Muscle of arm (tissue), 14 donors: ENCODE results near the gene MED14. TPM values are rescaled to one million over a fixed set of nuclear protein-coding genes. Genes with fewer than 3 reads are reported as not detected.
"Not testable (repeated sequence)": the region's sequence is repeated elsewhere in the genome, so short reads cannot be mapped to it uniquely, and the experiment has no call there.

Experiments used
- DNase-seq: peaks from one replicate; pipeline ENCODE4 v3.0.0-alpha.2; 2013
- long read RNA-seq, 11 donors: transcript quantifications; one replicate each; lab custom pipeline, GENCODE V29; 2026
- polyA plus RNA-seq, 12 donors: library from polyadenylated mRNA; unstranded; fragments of 120-200 nt; gene quantifications; one replicate each; pipeline ENCODE4 v1.2.1, GENCODE V29; 2013; ENCODE audit not compliant: insufficient read length in 12 of 12

MED14 gene
- polyA plus RNA-seq = 10 to 100 TPM in 11 of 12 donors, not detected in 1; 23.0 to 64.7 (median 38.1) TPM
- long read RNA-seq, donor 1, partial matches to known transcripts = 9 of 10 reads
- long read RNA-seq, donor 1, other reads (novel, unspliced or antisense) = 0 of 10 reads
- long read RNA-seq, donor 2, full-length matches to known transcripts = 1 of 1 reads
- long read RNA-seq, donor 2, partial matches to known transcripts = 0 of 1 reads
- long read RNA-seq, donor 2, other reads (novel, unspliced or antisense) = 0 of 1 reads
- long read RNA-seq, donor 3, partial matches to known transcripts = 0 of 5 reads
- long read RNA-seq, donor 3, other reads (novel, unspliced or antisense) = 5 of 5 reads
- long read RNA-seq, donor 4 = 0 reads
- long read RNA-seq, donor 5, partial matches to known transcripts = 0 of 1 reads
- long read RNA-seq, donor 5, other reads (novel, unspliced or antisense) = 0 of 1 reads
- long read RNA-seq, donor 6, full-length matches to known transcripts = 1 of 1 reads
- long read RNA-seq, donor 6, partial matches to known transcripts = 0 of 1 reads
- long read RNA-seq, donor 6, other reads (novel, unspliced or antisense) = 0 of 1 reads
- long read RNA-seq, donor 7, partial matches to known transcripts = 0 of 1 reads
- long read RNA-seq, donor 7, other reads (novel, unspliced or antisense) = 0 of 1 reads
- long read RNA-seq, donor 8, full-length matches to known transcripts = 1 of 1 reads
- long read RNA-seq, donor 8, partial matches to known transcripts = 0 of 1 reads
- long read RNA-seq, donor 8, other reads (novel, unspliced or antisense) = 0 of 1 reads
- long read RNA-seq, donor 9, partial matches to known transcripts = 5 of 5 reads
- long read RNA-seq, donor 9, other reads (novel, unspliced or antisense) = 0 of 5 reads
- long read RNA-seq, donor 10 = 0 reads
- long read RNA-seq, donor 11, full-length matches to known transcripts = 1 of 1 reads
- long read RNA-seq, donor 11, partial matches to known transcripts = 0 of 1 reads
- long read RNA-seq, donor 11, other reads (novel, unspliced or antisense) = 0 of 1 reads

DNA sequence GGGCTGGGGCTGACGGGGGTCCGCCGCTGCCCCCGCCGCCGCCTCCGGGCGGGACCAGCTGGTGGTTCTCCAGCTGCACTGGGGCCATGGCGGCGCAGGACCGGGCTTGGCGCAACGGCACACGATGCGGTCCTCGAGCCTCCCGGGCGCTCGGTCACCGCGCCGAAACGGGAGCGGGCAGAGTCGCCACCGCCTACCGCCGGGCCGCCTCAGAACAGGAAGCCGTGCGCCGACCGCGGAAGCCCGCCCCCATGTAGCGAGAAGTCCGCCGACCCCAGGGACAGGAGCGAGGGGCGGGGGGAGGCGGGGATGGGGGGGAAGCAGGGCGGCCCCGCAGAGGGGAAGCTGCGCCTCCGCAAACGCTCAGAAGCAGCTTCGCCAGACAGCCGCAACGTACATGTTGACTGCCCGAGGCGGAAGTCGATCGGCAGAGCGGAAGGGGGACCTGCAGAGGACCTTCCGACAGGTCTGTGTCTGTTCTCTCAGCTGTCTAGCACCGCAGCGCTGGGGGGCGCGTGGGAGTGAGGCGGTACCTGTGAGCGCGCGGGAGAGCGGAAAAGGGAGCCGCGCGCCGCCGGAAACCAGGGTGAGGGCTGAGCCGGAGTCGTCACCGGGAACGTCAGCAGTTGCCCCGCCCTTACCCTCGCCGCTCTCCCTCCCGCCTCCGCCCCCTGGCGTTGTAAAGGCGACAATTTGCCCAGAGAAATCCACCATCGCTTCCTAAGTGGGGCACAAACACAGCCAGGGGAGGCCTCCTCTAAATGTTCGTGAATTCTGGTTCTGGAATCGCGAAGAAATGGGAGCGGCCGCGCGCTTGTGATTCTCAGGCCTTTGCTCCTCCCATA is at the start of gene MED14:
TSS of gene MED14 (minus strand) at position 218 of the 845 bp plus-strand sequence. CDS start at position 88, 130 bp downstream.
- peak; percentile 91 for DNase-seq

DNA sequence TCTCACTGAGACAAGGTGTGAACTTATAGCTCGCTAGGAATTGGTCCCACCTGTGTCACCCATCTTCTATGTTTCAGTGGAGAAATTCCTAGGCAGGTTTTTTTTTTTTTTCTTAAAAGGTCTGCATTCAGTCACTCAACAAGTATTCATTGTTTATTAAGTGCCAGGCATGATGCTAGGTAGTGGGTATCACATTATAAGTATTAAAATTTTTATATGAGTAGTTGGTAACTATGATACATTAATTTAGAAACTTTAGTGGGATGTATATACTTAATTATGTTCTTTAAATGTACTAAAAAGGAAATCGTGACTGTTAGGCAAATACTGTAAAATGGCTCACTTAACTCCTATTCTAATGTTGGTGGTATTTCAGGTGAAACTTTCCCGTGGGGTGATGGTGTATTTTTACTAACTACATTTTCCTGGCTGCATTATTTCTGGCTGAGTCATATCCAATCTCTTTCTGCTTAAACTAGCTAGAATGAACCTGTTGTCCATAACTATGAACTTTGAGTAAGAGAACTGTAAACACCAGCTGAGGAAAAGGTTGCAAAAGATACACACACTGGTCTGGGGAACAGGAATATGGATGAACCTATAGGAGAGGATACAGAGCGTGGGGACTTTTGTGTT is 49.3 kb upstream of the MED14 start:
- no peak for DNase-seq

DNA sequence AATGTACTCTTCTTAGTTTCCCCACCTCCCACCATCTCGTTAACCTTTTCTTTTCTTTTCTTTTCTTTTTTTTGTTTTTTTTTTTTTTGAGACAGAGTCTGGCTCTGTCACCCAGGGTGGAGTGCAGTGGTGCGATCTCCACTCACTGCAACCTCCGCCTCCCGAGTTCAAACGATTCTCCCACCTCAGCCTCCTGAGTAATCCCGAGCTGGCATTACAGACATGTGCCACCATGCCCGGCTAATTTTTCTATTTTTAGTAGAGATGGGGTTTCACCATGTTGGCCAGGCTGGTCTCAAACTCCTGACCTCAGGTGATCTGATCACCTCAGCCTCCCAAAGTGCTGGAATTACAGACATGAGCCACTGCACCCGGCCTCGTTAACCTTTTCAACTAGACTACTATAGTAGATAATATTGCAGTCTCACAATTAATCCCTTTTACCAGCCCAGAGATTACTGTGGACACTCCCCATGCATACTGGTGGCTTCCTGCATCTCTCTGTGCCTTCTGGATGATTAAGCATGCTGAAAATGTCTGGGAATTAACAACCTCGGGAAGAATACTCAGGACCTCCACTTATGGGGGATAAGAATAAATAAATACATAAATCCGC is 47.4 kb upstream of the MED14 start:
- not testable (repeated sequence) for DNase-seq

DNA sequence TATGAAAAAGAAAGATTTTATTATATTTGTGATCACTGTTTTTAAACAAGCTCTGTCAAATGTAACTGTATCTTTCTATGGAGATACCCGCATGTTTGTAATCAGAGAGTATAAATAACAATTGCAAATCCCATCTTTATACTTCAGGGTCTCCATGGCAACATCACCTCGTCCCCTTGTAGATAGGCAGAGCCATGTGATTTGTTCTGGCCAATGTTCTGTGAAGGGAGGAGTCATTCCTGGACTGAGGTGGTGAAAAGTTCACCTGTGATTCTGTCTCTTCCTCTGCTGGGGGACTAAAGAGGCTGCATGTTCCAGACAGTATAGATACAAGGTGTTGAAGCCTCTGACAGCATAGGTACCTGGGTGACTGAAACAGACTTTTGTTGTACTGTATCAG is 45.6 kb upstream of the MED14 start:
- DNase-seq = no peak

DNA sequence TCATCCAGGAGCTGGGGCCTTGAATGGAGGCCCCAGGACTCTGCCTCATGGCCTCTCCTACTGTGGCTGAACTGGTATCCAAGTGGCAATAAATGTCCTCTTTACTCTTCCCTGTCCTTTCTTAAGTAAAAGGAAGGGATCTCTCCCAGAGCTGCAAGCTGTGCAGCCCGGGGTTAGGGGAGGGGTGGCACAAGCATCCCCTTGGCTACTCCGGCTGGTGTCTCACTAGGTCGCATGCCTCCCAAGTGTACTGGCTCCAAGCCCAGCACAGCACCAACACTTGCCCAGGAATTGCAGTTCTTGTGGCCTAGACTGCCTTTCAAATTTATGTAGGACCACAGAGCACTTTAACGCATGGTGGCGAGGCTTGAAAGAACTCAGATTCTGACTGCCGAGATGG is 44.7 kb upstream of the MED14 start:
- DNase-seq = no peak

DNA sequence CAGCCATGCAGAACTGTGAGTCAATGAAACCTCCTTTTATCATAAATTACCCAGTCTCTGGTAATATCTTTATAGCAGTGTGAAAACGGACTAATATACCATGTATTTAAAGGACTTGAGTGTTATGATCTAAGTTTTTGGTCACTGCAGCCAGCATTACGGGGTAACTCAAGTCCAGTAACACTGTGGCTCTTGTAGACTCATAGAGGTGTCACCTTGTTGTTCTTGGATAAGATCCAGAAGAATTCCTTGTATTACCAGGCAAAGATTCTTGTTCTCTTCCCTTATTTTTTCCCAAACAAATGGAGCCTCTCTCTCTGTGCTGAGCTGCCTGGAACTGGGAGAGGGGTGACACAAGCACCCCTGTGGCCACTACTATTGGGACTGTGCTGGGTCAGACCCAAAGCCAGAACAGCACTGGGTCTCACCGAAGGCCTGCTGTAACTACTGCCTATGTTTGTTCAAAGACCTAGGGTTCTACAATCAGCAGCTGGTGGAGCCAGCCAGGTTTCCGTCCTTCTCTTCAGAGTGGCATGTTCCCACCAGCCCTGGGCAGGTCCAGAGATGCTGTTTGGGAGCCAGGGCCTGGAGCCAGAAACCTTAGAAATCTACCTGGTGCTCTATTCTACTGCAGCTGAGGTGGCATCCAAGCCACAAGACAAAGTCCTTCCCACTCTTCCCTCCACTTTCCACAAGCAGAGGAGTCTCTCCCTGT is 43.7 kb upstream of the MED14 start:
- no peak for DNase-seq

DNA sequence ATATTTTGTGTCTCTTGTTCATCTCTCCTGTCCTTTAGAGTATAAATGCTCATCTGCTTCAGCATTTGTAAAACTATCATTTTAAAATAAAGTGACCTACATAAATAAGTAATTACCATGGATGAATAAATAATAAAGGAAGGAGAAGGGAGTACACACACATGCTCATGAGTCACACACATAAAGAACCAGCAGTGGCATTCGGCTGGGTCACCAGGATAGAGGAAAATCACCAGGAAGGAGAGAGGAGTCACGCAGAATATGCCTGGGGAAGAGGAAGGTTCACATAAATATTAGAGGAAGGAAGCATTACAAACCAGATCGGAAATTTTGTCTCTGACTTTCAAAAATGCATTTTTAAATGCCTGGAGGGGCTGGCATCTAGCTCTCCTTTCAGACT is 38.5 kb upstream of the MED14 start:
- no peak for DNase-seq

DNA sequence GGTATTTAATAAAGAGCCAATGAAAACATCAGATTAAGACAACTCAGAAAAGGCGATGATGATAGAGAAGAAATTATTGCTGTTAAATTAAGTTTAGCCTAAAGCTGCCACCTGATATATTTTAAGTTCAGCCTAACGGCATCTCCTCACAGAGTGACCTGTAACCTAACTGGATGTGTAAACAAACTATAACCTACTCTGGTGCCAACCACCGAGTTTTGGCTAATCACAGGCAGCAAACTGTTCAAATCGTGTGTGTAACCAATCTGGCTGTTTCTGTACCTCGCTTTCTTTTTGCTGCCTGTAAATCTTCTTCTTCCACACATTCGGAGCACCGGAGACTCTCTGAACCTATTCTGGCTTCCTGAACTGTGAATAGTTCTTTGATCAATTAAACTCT is 37.8 kb upstream of the MED14 start:
- DNase-seq = no peak

DNA sequence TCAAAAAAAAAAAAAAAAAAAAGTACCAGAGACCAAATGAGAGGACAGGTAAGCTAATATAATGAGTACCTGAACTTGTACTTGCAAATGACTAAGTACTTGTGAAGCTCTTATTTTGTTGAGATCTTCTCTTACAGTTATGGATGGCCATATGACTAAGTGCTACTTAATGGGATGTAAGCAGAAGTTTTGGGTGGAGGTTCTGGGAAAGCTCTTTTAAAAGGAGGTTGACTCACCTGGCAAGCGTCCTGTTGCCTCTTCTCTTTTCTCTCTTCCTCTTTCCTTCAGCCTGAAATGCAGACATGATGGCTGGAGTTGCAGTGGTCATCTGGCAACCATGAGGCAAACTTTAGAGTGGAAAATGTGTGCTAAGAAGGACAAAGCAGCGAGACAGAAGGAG is 36.9 kb upstream of the MED14 start:
- no peak for DNase-seq

DNA sequence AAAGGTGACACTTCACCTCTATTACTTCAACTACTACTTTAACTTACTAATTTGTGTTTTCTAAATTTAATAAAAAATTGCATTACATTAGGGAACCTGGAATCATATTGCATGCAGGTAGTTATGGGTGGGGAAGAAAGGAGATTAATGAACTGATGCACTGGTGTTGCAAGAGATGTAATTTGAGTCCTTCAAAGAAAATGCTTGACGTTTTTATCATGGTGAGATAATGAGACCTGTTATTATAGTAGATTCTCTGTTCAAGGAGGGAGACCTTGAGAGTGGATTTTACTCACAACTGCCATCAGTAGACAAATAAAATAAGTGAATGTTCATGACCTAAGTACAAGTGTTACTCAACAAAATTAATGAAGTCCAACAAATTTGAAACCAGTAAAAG is 26.4 kb upstream of the MED14 start:
- DNase-seq = no peak

DNA sequence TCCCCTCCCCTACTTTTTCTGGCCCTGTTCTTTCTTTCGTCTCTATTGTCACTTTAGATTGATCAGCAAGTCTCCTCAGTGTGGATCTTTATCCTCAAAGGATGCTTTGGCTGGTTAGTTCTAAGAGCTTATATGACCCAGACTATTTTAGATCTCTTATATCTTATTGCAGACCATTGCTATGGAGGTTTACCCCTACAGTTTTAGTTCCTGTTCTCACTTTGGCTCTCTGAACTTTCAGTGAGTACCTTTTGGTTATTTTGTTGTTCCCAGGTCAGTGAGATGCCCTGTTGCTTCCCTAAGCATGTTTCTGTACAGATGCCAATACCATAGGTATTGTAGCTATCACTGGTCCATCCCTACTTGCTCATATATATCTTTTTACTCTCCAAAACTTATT is 24.0 kb upstream of the MED14 start:
- no peak for DNase-seq

DNA sequence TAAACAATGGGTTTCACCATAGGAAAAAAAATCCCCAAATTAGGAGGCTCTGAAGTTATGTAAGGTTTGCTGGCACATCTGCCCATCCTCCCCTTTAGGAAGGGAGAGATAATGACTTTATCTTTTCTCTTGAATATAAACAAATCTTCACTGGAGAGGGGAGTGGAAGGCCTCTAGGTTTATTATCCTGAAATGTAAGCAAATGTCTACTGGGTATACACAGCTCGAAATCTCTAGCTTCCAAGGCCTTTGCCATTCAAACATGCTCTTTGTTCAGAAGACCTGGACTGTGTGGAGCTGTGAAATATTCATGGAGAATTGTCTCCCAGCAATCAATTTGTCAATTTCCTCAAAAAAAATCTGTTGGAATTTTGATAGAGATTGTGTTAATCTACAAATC is 21.7 kb upstream of the MED14 start:
- no peak for DNase-seq

DNA sequence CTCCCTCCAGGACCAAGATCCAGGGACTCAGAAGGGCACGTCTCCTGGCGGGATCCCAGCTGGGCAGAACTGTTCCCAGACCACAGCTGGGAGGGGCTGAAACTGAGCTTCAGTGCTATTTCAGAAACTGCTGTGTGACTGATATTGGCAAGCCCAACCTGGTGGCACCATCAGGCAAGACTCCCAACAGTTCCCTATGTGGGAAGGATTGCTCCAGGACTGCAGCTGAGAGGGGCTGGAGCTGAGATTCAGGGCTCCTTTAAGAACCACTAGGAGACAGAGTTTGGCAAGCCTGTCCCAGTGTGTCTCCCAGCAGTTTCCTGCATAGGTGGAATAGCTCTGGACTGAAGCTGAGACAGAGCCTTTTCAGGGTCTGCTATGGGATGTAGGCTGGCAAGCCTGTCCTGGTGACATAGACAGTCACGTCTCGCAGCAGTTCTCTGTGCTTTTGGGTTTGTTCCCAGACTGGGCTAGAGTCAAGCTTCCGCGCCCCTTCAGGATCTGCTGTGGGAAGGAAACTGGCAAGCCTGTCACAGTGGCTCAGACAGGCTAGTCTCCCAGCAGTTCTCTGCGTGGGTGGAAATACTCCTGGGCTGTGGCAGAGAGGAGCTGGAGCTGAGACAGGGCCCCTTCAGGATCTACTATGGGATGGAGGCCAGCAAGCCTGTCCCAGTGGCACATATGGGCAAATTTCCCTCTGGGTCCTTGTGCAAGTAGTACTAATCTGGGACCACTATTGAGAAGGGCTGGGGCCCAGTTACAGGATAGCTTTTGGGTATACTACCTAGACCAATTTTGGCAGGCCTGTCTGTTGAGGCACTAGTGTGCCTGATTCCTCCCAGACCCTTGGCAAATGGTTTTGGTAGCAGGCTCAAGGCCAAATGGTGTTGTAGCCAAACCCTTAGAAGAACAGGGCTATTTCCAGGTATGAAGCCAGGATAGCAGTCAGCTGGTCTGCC is 20.2 kb upstream of the MED14 start:
- no peak for DNase-seq

DNA sequence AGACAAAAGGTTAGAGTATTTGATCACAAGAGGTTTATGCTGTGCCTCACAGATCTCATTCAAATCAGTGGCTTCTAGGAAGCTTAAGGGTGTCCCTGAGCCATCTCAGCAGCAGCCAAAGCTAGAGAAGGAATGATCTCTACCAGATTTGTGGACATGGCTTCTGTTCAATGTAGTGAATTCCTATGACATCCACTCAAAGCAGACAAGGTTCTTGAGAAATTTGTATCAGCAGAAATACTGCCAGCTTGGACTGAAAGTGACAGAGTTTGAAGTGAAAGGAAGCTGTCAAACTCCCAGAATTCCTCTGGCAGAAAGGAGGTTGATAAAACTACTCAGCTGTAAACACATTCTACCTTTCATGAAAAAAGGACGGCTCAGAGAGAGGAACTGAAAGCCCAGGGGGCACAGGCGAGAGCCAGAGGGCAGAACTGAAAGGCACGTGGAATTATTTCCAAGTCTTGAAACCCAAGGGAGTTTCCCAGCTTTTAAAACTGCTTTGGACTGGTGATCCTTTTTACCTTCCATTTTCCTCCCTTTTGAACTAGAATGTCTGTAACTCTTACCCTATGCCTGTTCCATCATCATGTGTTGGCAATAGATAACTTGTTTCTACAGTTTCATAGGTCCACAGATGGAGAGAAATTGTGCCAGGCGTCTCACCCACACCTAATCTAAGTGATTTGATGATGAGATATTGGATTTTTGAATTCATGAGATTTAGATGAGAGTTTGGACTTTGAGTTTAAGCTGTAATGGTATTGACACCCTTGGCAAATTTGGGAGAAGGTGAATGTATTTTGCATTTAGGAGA is 14.5 kb upstream of the MED14 start:
- no peak for DNase-seq

DNA sequence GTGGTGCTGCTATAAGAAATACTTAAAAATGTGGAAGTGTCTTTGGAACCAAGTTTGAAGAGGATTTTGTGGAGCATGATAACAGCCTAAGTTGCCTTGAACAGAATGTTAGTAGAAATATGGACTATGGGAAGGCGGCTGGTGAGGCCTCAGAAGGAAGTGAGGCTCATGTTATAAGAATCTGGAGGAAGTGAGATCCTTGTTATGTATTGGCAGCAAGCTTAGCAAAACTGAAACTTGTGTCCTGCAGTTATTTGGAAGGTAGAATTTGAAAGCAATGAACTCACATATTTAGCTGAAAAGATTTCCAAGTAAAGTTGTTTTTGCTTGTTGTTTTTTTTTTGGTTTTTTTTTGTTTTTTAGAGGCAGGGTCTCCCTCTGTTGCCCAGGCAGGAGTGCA is 13.6 kb upstream of the MED14 start:
- DNase-seq = no peak

DNA sequence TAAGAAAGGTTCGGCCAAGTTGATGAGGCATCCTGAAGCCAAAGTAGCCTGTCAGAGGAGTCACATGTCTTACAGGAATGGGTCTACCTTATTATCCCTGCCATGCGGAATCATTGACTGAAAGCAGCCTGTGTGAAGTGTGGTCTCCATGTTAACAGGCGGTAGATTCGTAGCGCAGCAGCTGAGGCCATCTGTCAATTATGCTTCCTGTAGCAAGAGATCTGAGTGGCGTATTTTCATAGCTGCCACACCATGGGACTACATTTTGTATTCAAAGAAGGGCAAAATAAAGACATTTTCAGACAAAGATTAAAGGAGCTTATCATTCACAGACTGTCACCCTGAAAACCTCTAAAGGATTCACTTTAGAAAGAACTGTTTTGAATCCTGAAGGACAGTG is 11.2 kb upstream of the MED14 start:
- DNase-seq = no peak

DNA sequence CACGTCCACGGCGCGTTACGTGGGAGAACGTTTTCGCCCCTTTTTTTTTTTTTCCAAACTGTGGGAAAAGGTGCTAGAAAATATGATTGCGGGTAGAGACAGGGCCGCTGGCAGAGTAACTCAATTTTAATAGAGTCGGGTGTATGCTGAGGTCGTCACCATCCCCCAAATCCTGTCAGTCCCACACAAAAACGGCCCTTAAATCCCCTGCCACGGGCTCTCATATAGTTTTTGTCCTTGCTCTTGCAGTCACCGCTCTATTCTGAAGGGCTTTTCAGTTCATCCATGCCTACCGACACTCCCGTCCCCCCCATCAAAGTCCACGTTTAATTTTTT is 796 bp upstream of the MED14 start:
- DNase-seq = no peak

DNA sequence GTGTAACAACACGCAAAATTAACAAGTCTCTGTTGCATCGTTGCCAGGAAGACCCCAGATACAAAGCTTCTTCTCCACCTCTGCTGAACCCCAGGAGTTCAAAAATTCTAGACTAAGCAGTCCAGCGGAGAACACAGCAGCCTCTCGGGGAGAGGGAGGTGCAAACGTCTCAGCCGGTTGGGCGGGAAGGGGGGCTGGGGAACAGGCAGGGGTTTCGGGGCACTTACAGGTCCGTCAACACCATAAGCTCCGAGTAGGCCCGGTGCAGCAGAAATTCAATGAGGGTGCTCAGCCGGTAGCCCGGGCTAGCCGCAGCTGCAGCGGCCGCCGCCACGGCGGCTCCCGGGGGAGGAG is 394 bp downstream of the MED14 start:
- peak; percentile 27 for DNase-seq
